Mesothelial cell of epicardium (in vitro differentiated cells): Measurements from ENCODE around the gene HLA-E. TPM values are rescaled to one million over a fixed set of nuclear protein-coding genes. Genes with fewer than 3 reads are reported as not detected.

Experiments
- DNase-seq, 2 experiments: peaks; one replicate each; pipeline ENCODE4 v3.0.0; 2021; ENCODE audit warnings: low spot score in 2 of 2; ENCODE audit not compliant: unreplicated experiment in 2 of 2
- H3K27ac Mint-ChIP-seq: 2 replicates; pipeline ENCODE4 v1.8.0; 2021; ENCODE audit warnings: mixed read lengths
- H3K27me3 Mint-ChIP-seq: 2 replicates; pipeline ENCODE4 v1.8.0; 2021; ENCODE audit warnings: low read depth, mixed read lengths
- H3K36me3 Mint-ChIP-seq: 2 replicates; pipeline ENCODE4 v1.8.0; 2021; ENCODE audit warnings: mixed read lengths
- H3K4me1 Mint-ChIP-seq: 2 replicates; pipeline ENCODE4 v1.8.0; 2021; ENCODE audit warnings: mixed read lengths
- H3K4me3 Mint-ChIP-seq: 2 replicates; pipeline ENCODE4 v1.8.0; 2021; ENCODE audit warnings: mild to moderate bottlenecking, moderate library complexity, mixed read lengths
- H3K9me3 Mint-ChIP-seq: 2 replicates; pipeline ENCODE4 v1.8.0; 2021; ENCODE audit warnings: mixed read lengths
- CTCF ChIP-seq: fragments of 200-600 bp; sonication (generic); IDR thresholded peaks from one replicate; pipeline ENCODE4 v1.5.0; 2021; ENCODE audit warnings: antibody characterized with exemption; ENCODE audit not compliant: unreplicated experiment
- total RNA-seq: library from RNA; stranded (reverse); gene quantifications from 3 replicates; pipeline ENCODE4 v1.2.1, GENCODE V29; 2021

The HLA-E gene
- total RNA-seq, 1 donor from 2014 or later, result 59.5 TPM

- peaks cover 12% of the 10 kb centered on the region for H3K9me3 Mint-ChIP-seq
- no peak for TF ChIP-seq CTCF
- no peak overlapping the region for H3K4me3 Mint-ChIP-seq
- peaks cover 96% of the 10 kb centered on the region for H3K27me3 Mint-ChIP-seq
- no peaks in the 10 kb centered on the region for H3K36me3 Mint-ChIP-seq
- no peak for DNase-seq
- no peak overlapping the region for H3K27ac Mint-ChIP-seq
- no peaks in the 10 kb centered on the region for H3K4me1 Mint-ChIP-seq
Observed at GRCh38 chr6:30459145-30459544, 30.2 kb upstream of the HLA-E start.

GRCh38 chr6:30461055-30461454 is 28.3 kb upstream of the HLA-E start:
- H3K27ac Mint-ChIP-seq, result no peak overlapping the region

GRCh38 chr6:30462482-30462881 is 26.8 kb upstream of the HLA-E start:
- Mint-ChIP-seq H3K27me3 (peaks cover 99% of the 10 kb centered on the region), H3K36me3 (no peaks in the 10 kb centered on the region), H3K9me3 (peaks cover 12% of the 10 kb centered on the region), H3K27ac (no peak overlapping the region), H3K4me1 (peaks cover 4% of the 10 kb centered on the region), H3K4me3 (no peak overlapping the region)
- no peak for DNase-seq
- TF ChIP-seq CTCF, result no peak

More at GRCh38 chr6:30461055-30461454, 28.3 kb upstream of the HLA-E start:
- Mint-ChIP-seq H3K27me3 (peaks cover 96% of the 10 kb centered on the region), H3K4me3 (no peak overlapping the region), H3K9me3 (peaks cover 12% of the 10 kb centered on the region), H3K36me3 (no peaks in the 10 kb centered on the region), H3K4me1 (no peaks in the 10 kb centered on the region)
- no peak for DNase-seq
- TF ChIP-seq CTCF, result no peak

- Mint-ChIP-seq H3K9me3 (peaks cover 12% of the 10 kb centered on the region), H3K4me3 (no peak overlapping the region), H3K4me1 (peaks cover 4% of the 10 kb centered on the region), H3K36me3 (no peaks in the 10 kb centered on the region), H3K27ac (no peak overlapping the region), H3K27me3 (peaks cover 98% of the 10 kb centered on the region)
- no peak for DNase-seq
- no peak for TF ChIP-seq CTCF
Observed at GRCh38 chr6:30463242-30463641, 26.1 kb upstream of the HLA-E start.

- DNase-seq, result no peak
- Mint-ChIP-seq H3K4me1 (peaks cover 4% of the 10 kb centered on the region), H3K4me3 (no peak overlapping the region), H3K36me3 (no peaks in the 10 kb centered on the region), H3K27ac (no peak overlapping the region), H3K27me3 (peaks cover 96% of the 10 kb centered on the region), H3K9me3 (peaks cover 10% of the 10 kb centered on the region)
- no peak for TF ChIP-seq CTCF
Observed at GRCh38 chr6:30463651-30464618, 25.4 kb upstream of the HLA-E start.
